ENCODE measurements around the gene GNAS. TPM values are rescaled to one million over a fixed set of nuclear protein-coding genes. Genes with fewer than 3 reads are reported as not detected.

GNAS gene
- polyA plus RNA-seq, 1 donor (not counting 4 experiments of a cell fraction or from before 2014, with no cell fraction given) = 560 TPM

- Histone ChIP-seq H3K4me3 (ENCODE audit: control insufficient read depth in 2 of 3, extremely low read depth in 1 of 3, insufficient read depth in 2 of 3, low read depth in 1 of 3, low read length in 3 of 3) (no peak overlapping the region), H3K27ac (ENCODE audit: control insufficient read depth, insufficient read depth, low read length) (no peak overlapping the region), H3K36me3 (ENCODE audit: control insufficient read depth in 2 of 2, extremely low read depth in 1 of 2, insufficient read depth in 2 of 2, low read length in 2 of 2) (no peaks in the 10 kb centered on the region), H3K9me1 (ENCODE audit: control insufficient read depth, extremely low read depth, insufficient read depth, low read length) (no peaks in the 10 kb centered on the region), H3K9ac (ENCODE audit: control insufficient read depth, extremely low read depth, insufficient read depth, low read length) (no peak overlapping the region), H3K27me3 (ENCODE audit: control insufficient read depth, extremely low read depth, insufficient read depth, low read length) (peaks cover 4% of the 10 kb centered on the region), H3K4me2 (ENCODE audit: control insufficient read depth, extremely low read depth, insufficient read depth, low read depth, low read length) (no peak overlapping the region), H3K4me1 (ENCODE audit: control insufficient read depth, extremely low read depth, insufficient read depth, low read length) (no peaks in the 10 kb centered on the region), H3K9me3 (ENCODE audit: control insufficient read depth, low read depth, low read length) (no peaks in the 10 kb centered on the region), H4K20me1 (ENCODE audit: control insufficient read depth, extremely low read depth, insufficient read depth, low read length) (no peaks in the 10 kb centered on the region), H3K79me2 (ENCODE audit: control insufficient read depth, insufficient read depth, low read length) (no peaks in the 10 kb centered on the region), H2AFZ (ENCODE audit: control insufficient read depth, low read length) (no peak overlapping the region)
- TF ChIP-seq, protein P1, sequence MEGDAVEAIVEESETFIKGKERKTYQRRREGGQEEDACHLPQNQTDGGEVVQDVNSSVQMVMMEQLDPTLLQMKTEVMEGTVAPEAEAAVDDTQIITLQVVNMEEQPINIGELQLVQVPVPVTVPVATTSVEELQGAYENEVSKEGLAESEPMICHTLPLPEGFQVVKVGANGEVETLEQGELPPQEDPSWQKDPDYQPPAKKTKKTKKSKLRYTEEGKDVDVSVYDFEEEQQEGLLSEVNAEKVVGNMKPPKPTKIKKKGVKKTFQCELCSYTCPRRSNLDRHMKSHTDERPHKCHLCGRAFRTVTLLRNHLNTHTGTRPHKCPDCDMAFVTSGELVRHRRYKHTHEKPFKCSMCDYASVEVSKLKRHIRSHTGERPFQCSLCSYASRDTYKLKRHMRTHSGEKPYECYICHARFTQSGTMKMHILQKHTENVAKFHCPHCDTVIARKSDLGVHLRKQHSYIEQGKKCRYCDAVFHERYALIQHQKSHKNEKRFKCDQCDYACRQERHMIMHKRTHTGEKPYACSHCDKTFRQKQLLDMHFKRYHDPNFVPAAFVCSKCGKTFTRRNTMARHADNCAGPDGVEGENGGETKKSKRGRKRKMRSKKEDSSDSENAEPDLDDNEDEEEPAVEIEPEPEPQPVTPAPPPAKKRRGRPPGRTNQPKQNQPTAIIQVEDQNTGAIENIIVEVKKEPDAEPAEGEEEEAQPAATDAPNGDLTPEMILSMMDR (optimal IDR thresholded peaks at IDR 0.05 in 1 of 3, IDR thresholded peaks at IDR 0.05 in 1 of 3, conservative IDR thresholded peaks at IDR 0.05 in 1 of 3; ENCODE audit: extremely low read depth in 1 of 3, insufficient read depth in 2 of 3, low read length in 3 of 3) = no peak
- no peak for TF ChIP-seq EZH2 (IDR thresholded peaks at IDR 0.05; ENCODE audit: low read length)
- FAIRE-seq (no peak), DNase-seq (ENCODE audit: low read depth, low spot score) (no peak)
- dilution Hi-C loops (cut with MboI; ENCODE audit: extremely low pct_ligation_motif_present, low sequenced_read_pairs) = no loop called here
Measured at GRCh38 chr20:58875541-58876134, 23.1 kb downstream of the GNAS start.

DNA sequence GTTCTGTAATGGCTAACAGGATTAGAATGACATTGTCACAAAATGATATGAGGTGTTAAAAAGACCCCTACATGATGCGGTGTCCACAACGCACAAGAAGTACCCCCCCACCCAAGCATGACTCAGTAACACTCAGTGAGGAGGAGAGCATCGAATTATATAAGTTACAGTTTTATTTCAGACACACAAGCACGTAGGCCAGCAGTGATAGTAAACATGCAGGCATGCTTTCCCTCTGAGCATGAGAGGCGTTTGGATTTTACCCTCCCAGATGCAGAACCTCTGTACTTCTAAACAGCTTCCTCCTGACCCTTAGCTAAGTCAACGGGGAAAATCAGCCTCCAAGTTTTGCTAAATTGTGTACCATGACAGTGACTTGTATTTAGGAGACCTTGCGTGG lies 23.9 kb downstream of the GNAS start:
- Histone ChIP-seq H3K27me3 (ENCODE audit: control insufficient read depth, extremely low read depth, insufficient read depth, low read length) (peaks cover 4% of the 10 kb centered on the region), H3K27ac (ENCODE audit: control insufficient read depth, insufficient read depth, low read length) (no peak overlapping the region), H3K9ac (ENCODE audit: control insufficient read depth, extremely low read depth, insufficient read depth, low read length) (no peak overlapping the region), H3K9me3 (ENCODE audit: control insufficient read depth, low read depth, low read length) (no peaks in the 10 kb centered on the region), H3K79me2 (ENCODE audit: control insufficient read depth, insufficient read depth, low read length) (no peaks in the 10 kb centered on the region), H2AFZ (ENCODE audit: control insufficient read depth, low read length) (no peak overlapping the region), H4K20me1 (ENCODE audit: control insufficient read depth, extremely low read depth, insufficient read depth, low read length) (no peaks in the 10 kb centered on the region), H3K4me2 (ENCODE audit: control insufficient read depth, extremely low read depth, insufficient read depth, low read depth, low read length) (no peak overlapping the region), H3K36me3 (ENCODE audit: control insufficient read depth in 2 of 2, extremely low read depth in 1 of 2, insufficient read depth in 2 of 2, low read length in 2 of 2) (no peaks in the 10 kb centered on the region), H3K4me3 (ENCODE audit: control insufficient read depth in 2 of 3, extremely low read depth in 1 of 3, insufficient read depth in 2 of 3, low read depth in 1 of 3, low read length in 3 of 3) (no peak overlapping the region), H3K9me1 (ENCODE audit: control insufficient read depth, extremely low read depth, insufficient read depth, low read length) (no peaks in the 10 kb centered on the region), H3K4me1 (ENCODE audit: control insufficient read depth, extremely low read depth, insufficient read depth, low read length) (no peaks in the 10 kb centered on the region)
- no peak for TF ChIP-seq EZH2 (IDR thresholded peaks at IDR 0.05; ENCODE audit: low read length)
- TF ChIP-seq, protein P1 (optimal IDR thresholded peaks at IDR 0.05 in 1 of 3, IDR thresholded peaks at IDR 0.05 in 1 of 3, conservative IDR thresholded peaks at IDR 0.05 in 1 of 3; ENCODE audit: extremely low read depth in 1 of 3, insufficient read depth in 2 of 3, low read length in 3 of 3) = no peak
- dilution Hi-C loops (cut with MboI; ENCODE audit: extremely low pct_ligation_motif_present, low sequenced_read_pairs) = no loop called here
- FAIRE-seq (no peak), DNase-seq (ENCODE audit: low read depth, low spot score) (no peak)

All from keratinocyte (primary cell).